K562 (cell line): Measurements from ENCODE around the gene MEF2C. TPM values are rescaled to one million over a fixed set of nuclear protein-coding genes. Genes with fewer than 3 reads are reported as not detected.

ENCODE experiments used
- ATAC-seq: fragments of 200-7000 bp; cut with Tn5 transposase; 3 replicates; pipeline ENCODE4 v1.9.1; 2020; ENCODE audit warnings: moderate library complexity
- BruUV-seq: library from RNA; stranded (reverse); fragments of 400-500 nt; replicated peaks from 2 replicates; lab custom pipeline; 2021; lab: Mats Ljungman, UMichigan
- CTCF ChIA-PET: fragments of 300-600 bp; formaldehyde crosslinking; extraction: SDS; loops from one replicate; lab custom pipeline; 2021; ENCODE audit warnings: low intra/inter-chr PET ratio; lab: Yijun Ruan, JAX
- POLR2A ChIA-PET: fragments of 300-600, 350-650 bp; sonication (Branson Sonifier 250); formaldehyde crosslinking; extraction: SDS; loops from one replicate; lab custom pipeline; 2021; ENCODE audit warnings: antibody characterized with exemption, inconsistent platforms; lab: Yijun Ruan, JAX
- DNase-seq, 4 experiments: peaks; one replicate each; pipeline versions ENCODE4 v3.0.0 to v3.0.0-alpha.2; 2011 to 2018; ENCODE audit warnings: low spot score in 3 of 4, mixed read lengths in 3 of 4; ENCODE audit errors: extremely low read depth in 1 of 4
- FAIRE-seq: peaks from 2 replicates; lab custom pipeline; 2011; peaks lifted over from hg19 to GRCh38; lab: Jason Lieb, UNC
- H2AFZ ChIP-seq: 2 replicates; pipeline ENCODE4 v1.6.0; 2011; ENCODE audit warnings: low read depth, low read length, control low read depth, inconsistent platforms
- H3K27ac ChIP-seq: fragments of 200-600 bp; 3 replicates; pipeline ENCODE4 v1.8.0; 2011; ENCODE audit warnings: low read depth, mild to moderate bottlenecking, control low read depth, inconsistent platforms, low read length, moderate library complexity, mixed read lengths; ENCODE audit errors: extremely low read depth
- H3K27me3 ChIP-seq, 2 experiments: fragments of 300-600 bp in 1 of 2; 2 replicates in 1 of 2; 3 replicates in 1 of 2; pipeline versions ENCODE4 v1.6.0 to v1.8.0; 2011; ENCODE audit warnings: inconsistent platforms in 2 of 2, low read length in 2 of 2, mild to moderate bottlenecking in 1 of 2, mixed read lengths in 1 of 2, moderate library complexity in 1 of 2; ENCODE audit not compliant: control insufficient read depth in 2 of 2, insufficient read depth in 2 of 2
- H3K36me3 ChIP-seq: fragments of 300-600 bp; 3 replicates; pipeline ENCODE4 v1.8.0; 2011; ENCODE audit warnings: mild to moderate bottlenecking, low read length, inconsistent platforms; ENCODE audit not compliant: control insufficient read depth, insufficient read depth
- H3K4me1 ChIP-seq, 2 experiments: fragments of 200-600 bp in 1 of 2; replicated peaks in 1 of 2; 2 replicates in 1 of 2; 3 replicates in 1 of 2; pipeline versions ENCODE4 v1.5.1 to v1.8.0; 2011; ENCODE audit warnings: inconsistent platforms in 2 of 2, low read length in 2 of 2, mild to moderate bottlenecking in 1 of 2, mixed read lengths in 1 of 2, moderate library complexity in 1 of 2; ENCODE audit not compliant: control insufficient read depth in 2 of 2, insufficient read depth in 2 of 2
- H3K4me2 ChIP-seq: 2 replicates; pipeline ENCODE4 v1.6.1; 2011; ENCODE audit warnings: low read length, control low read depth, inconsistent platforms, mixed read lengths; ENCODE audit not compliant: insufficient read depth
- H3K4me3 ChIP-seq: fragments of 200-600 bp; sonication (generic), shearing (Covaris generic); 2 replicates; pipeline ENCODE4 v1.5.1; 2016; ENCODE audit warnings: control low read depth, inconsistent platforms
- H3K79me2 ChIP-seq: fragments of 200-600 bp; 3 replicates; pipeline ENCODE4 v1.8.0; 2011; ENCODE audit warnings: low read length, inconsistent platforms; ENCODE audit not compliant: control insufficient read depth, insufficient read depth
- H3K9ac ChIP-seq, 2 experiments: 2 replicates each; pipeline versions ENCODE4 v1.6.0 to v1.6.1; 2011; ENCODE audit warnings: low read depth in 2 of 2, low read length in 2 of 2, control low read depth in 1 of 2, inconsistent platforms in 1 of 2, mild to moderate bottlenecking in 1 of 2, mixed read lengths in 1 of 2; ENCODE audit not compliant: insufficient read depth in 1 of 2
- H3K9me1 ChIP-seq: one replicate; pipeline ENCODE4 v1.6.0; 2011; ENCODE audit warnings: inconsistent platforms, mild to moderate bottlenecking, low read length, moderate library complexity; ENCODE audit not compliant: control insufficient read depth, insufficient read depth
- H3K9me3 ChIP-seq: replicated peaks from 2 replicates; pipeline ENCODE4 v1.5.1; 2011; ENCODE audit warnings: low read depth, low read length, inconsistent platforms; ENCODE audit not compliant: control insufficient read depth, insufficient read depth
- H4K20me1 ChIP-seq: replicated peaks from 2 replicates; pipeline ENCODE4 v1.6.1; 2011; ENCODE audit warnings: low read length, inconsistent platforms, mixed read lengths; ENCODE audit not compliant: control insufficient read depth, insufficient read depth
- FOXM1 ChIP-seq, 2 experiments: fragments of 450-650 bp in 1 of 2; sonication (generic) in 1 of 2; formaldehyde crosslinking in 1 of 2; IDR thresholded peaks; 2 replicates each; pipeline versions ENCODE4 v1.6.1 to v1.9.0; 2017 to 2022; ENCODE audit warnings: low read depth in 2 of 2, mild to moderate bottlenecking in 2 of 2, missing genetic modification reagents in 1 of 2, moderate library complexity in 1 of 2
- MYC ChIP-seq, 2 experiments: fragments of 250-450 bp in 1 of 2; sonication (Bioruptor Pico) in 1 of 2; IDR thresholded peaks; 2 replicates each; pipeline versions ENCODE4 v1.5.1 to v1.6.1; 2012 to 2021; ENCODE audit warnings: low read depth in 2 of 2, borderline replicate concordance in 1 of 2, improper control_type of control experiment in 1 of 2, low read length in 1 of 2, mild to moderate bottlenecking in 1 of 2, moderate library complexity in 1 of 2
- NFATC3 ChIP-seq: fragments of 450-650 bp; IDR thresholded peaks from 2 replicates; pipeline ENCODE4 v1.6.1; 2017; ENCODE audit warnings: mild to moderate bottlenecking
- POLR2G ChIP-seq: fragments of 200-400 bp; formaldehyde crosslinking; IDR thresholded peaks from 2 replicates; pipeline ENCODE4 v1.6.1; 2017; ENCODE audit warnings: low read depth, mild to moderate bottlenecking, antibody characterized with exemption, low read length, moderate library complexity
- RBFOX2 ChIP-seq: fragments of 200-400 bp; formaldehyde crosslinking; IDR thresholded peaks from 2 replicates; pipeline ENCODE4 v1.6.1; 2017; ENCODE audit warnings: low read depth, mild to moderate bottlenecking, low read length, moderate library complexity
- SREBF1 ChIP-seq: fragments of 150-350 bp; IDR thresholded peaks from 2 replicates; pipeline ENCODE4 v1.6.1; 2014; ENCODE audit warnings: antibody characterized with exemption, low read depth, low read length, borderline replicate concordance
- ZNF140 ChIP-seq: fragments of 250-450 bp; sonication (Bioruptor Pico); IDR thresholded peaks from 2 replicates; pipeline ENCODE4 v1.8.0; 2021; ENCODE audit warnings: moderate library complexity, mild to moderate bottlenecking, inconsistent platforms
- ZNF311 ChIP-seq: fragments of 250-450 bp; sonication (Bioruptor Pico); IDR thresholded peaks from 2 replicates; pipeline ENCODE4 v1.4.0; 2020; ENCODE audit warnings: mild to moderate bottlenecking, moderate library complexity
- ZNF324 ChIP-seq: fragments of 250-450 bp; sonication (Bioruptor Pico); IDR thresholded peaks from 2 replicates; pipeline ENCODE4 v1.4.0; 2020; ENCODE audit warnings: mild to moderate bottlenecking
- ZNF586 ChIP-seq: fragments of 450-650 bp; formaldehyde crosslinking; conservative IDR thresholded peaks from 2 replicates; pipeline ENCODE4 v1.4.0; 2020; ENCODE audit warnings: mild to moderate bottlenecking, moderate library complexity
- WGBS: fragments of 100-300 bp; shearing (Covaris generic); methylation state at CpG from one replicate; pipeline ENCODE4 v1.1.6; 2016; ENCODE audit warnings: low coverage, mixed read lengths; ENCODE audit not compliant: insufficient coverage; ENCODE audit errors: missing lambda C conversion rate; 5-methylcytosine and 5-hydroxymethylcytosine counted together
- in situ Hi-C: fragments of 300-500 bp; cut with MboI; formaldehyde crosslinking; loops from 4 replicates; pipeline ENCODE4 v1.15.0; 2018; ENCODE audit warnings: inconsistent platforms, mixed read lengths
- intact Hi-C: fragments of 100-400 bp; cut with micrococcal nuclease; formaldehyde crosslinking; loops from 2 replicates; pipeline ENCODE4 v1.14.2; 2022
- polyA plus RNA-seq, 8 experiments: library from polyadenylated mRNA; depleted of rRNA in 4 of 8; stranded (reverse) in 5 of 8; unstranded in 3 of 8; fragments of >200 nt; fragmentation: Nextera tagmentation in 2 of 8; fragmentation: Illumina TruSeq in 1 of 8; extraction: Ambion mirVana in 2 of 8; extraction: Trizol in 1 of 8; gene quantifications; 2 replicates each; pipeline versions ENCODE4 v1.2.1 to v1.2.3, GENCODE V29; 2011 to 2014; ENCODE audit warnings: inconsistent platforms in 1 of 8, missing spikeins in 1 of 8
- total RNA-seq, 7 experiments: library from RNA; depleted of rRNA in 6 of 7; stranded (reverse); fragments of >200 nt in 6 of 7; fragmentation: Illumina TruSeq in 2 of 7; extraction: Trizol in 2 of 7; gene quantifications; 2 replicates each; pipeline versions ENCODE4 v1.2.1 to v1.2.3, GENCODE V29; 2011 to 2021; ENCODE audit warnings: low replicate concordance in 1 of 7
- TF ChIP-seq, protein P1 (sequence below): sonication (generic); formaldehyde crosslinking; IDR thresholded peaks from 2 replicates; pipeline ENCODE4 v1.8.1; 2023; ENCODE audit warnings: mild to moderate bottlenecking, missing genetic modification reagents, moderate library complexity
- TF ChIP-seq, protein P2 (sequence below), 2 experiments: fragments of 450-650 bp; conservative IDR thresholded peaks; 2 replicates each; pipeline ENCODE4 v1.6.1; 2017; ENCODE audit warnings: mild to moderate bottlenecking in 2 of 2, moderate library complexity in 2 of 2
- TF ChIP-seq, protein P3 (sequence below): fragments of 200-800 bp; sonication (Bioruptor generic); IDR thresholded peaks from 2 replicates; pipeline ENCODE4 v1.6.1; 2017; ENCODE audit warnings: missing genetic modification characterization, missing compliant biosample characterization

MEF2C gene
- total and polyA plus RNA-seq, 9 of the 15 experiments (the other 6 are each of a cell fraction or from before 2014, with no cell fraction given) = 25.1 to 67.8 (median 58.3) TPM

DNA sequence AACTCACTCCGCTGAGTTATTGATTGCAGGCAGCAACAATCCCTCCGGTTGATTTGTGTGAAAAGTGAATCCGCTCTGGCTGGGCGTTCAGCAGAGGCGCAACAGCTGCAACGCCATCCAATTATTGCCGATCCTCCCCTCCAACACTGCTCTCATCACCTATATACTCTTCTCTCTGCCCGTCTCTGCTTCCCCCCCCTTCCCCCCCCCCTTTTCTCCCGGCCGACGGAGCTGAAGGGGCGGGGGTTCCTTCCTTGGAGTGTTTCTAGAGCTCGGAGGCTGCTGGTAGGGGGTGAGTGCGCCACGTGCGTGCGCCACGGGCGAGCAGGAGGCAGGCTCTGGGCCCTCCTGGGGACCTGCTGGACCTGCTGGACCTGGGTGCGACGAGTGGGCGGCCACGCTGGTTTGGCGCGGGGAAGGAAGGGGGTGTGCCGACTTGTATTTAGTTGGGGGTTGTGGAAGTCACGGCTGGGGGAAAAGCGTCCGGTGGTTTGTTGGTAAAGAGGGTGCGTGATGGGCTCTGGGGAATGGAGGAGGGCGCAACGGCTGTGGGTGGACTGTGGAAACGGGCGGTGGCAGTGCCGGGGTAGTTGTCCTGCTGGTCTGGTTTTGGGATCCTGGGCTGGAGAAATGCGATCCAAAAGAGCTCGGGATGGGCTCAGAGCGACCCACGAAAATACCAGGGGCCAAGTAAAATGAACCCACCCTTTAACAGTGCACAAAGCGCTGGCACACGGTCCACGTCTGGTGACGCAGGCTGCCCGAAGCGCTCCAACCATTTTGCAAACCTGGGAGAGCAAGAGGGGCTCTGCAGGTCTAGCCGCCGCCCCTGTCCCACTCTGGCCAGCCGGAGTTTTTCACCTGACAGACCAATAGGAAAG lies 6.4 kb upstream of the MEF2C start:
- DNase-seq = no peak
- no peak overlapping the region for H3K27ac ChIP-seq
- H3K4me3 ChIP-seq = no peak overlapping the region
- in situ Hi-C loops = no loop called here
- peaks cover 11% of the 10 kb centered on the region; the same call in 2 of the 3 replicates for H3K79me2 ChIP-seq
- FAIRE-seq = no peak
- H4K20me1 ChIP-seq = no peaks in the 10 kb centered on the region
- ATAC-seq = no peak
- POLR2A ChIA-PET = no interaction called here
- H3K36me3 ChIP-seq = no peaks in the 10 kb centered on the region
- BruUV-seq = no TSS peak
- no peaks in the 10 kb centered on the region for H3K9me3 ChIP-seq
- 36% methylated on average over 33 of the region's 48 CpGs for WGBS
- H3K9ac ChIP-seq = peak overlapping the region in 1 of 2 experiments; percentile 1; a peak in 1 of 4 replicates
- peaks cover 0 to 8% of the 10 kb centered on the region in 2 experiments; a peak in 3 of 5 replicates for H3K4me1 ChIP-seq
- CTCF ChIA-PET = no interaction called here
- intact Hi-C loops = loop anchor here (10.0 kb wide), 1 partner anchor 155 kb away; no protein-coding TSS in a partner anchor
- H3K27me3 ChIP-seq = no peaks in the 10 kb centered on the region
- H2AFZ ChIP-seq = no peak overlapping the region
- no peak overlapping the region for H3K4me2 ChIP-seq
- no peaks in the 10 kb centered on the region for H3K9me1 ChIP-seq
- TF ChIP-seq, protein P1, sequence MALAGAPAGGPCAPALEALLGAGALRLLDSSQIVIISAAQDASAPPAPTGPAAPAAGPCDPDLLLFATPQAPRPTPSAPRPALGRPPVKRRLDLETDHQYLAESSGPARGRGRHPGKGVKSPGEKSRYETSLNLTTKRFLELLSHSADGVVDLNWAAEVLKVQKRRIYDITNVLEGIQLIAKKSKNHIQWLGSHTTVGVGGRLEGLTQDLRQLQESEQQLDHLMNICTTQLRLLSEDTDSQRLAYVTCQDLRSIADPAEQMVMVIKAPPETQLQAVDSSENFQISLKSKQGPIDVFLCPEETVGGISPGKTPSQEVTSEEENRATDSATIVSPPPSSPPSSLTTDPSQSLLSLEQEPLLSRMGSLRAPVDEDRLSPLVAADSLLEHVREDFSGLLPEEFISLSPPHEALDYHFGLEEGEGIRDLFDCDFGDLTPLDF (CRISPR knock-in tag) = no peak
- TF ChIP-seq POLR2G (peak; percentile 42; the same call in 1 of the 2 replicates), ZNF586 (CRISPR knock-in tag) (no peak), NFATC3 (no peak), SREBF1 (no peak), ZNF140 (CRISPR knock-in tag) (no peak), ZNF324 (CRISPR knock-in tag) (no peak), RBFOX2 (peak; percentile 32), MYC (IDR thresholded peaks at IDR 0.05; ENCODE audit: low read depth, low read length) (peak; percentile 13; the same call in 1 of the 2 replicates), MYC (CRISPR knock-in tag; IDR thresholded peaks at IDR 0.05; ENCODE audit: borderline replicate concordance, low read depth) (no peak), ZNF311 (CRISPR knock-in tag) (no peak), FOXM1 (IDR thresholded peaks at IDR 0.05; ENCODE audit: low read depth) (no peak), FOXM1 (CRISPR knock-in tag; IDR thresholded peaks at IDR 0.05; ENCODE audit: low read depth) (no peak)
- TF ChIP-seq, protein P2, sequence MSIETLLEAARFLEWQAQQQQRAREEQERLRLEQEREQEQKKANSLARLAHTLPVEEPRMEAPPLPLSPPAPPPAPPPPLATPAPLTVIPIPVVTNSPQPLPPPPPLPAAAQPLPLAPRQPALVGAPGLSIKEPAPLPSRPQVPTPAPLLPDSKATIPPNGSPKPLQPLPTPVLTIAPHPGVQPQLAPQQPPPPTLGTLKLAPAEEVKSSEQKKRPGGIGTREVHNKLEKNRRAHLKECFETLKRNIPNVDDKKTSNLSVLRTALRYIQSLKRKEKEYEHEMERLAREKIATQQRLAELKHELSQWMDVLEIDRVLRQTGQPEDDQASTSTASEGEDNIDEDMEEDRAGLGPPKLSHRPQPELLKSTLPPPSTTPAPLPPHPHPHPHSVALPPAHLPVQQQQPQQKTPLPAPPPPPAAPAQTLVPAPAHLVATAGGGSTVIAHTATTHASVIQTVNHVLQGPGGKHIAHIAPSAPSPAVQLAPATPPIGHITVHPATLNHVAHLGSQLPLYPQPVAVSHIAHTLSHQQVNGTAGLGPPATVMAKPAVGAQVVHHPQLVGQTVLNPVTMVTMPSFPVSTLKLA (conservative IDR thresholded peaks at IDR 0.05) = 0 out of 4 replicates have a peak, but pooled peaks of 1 of the 2 experiments have one; percentile 29
- TF ChIP-seq, protein P3, sequence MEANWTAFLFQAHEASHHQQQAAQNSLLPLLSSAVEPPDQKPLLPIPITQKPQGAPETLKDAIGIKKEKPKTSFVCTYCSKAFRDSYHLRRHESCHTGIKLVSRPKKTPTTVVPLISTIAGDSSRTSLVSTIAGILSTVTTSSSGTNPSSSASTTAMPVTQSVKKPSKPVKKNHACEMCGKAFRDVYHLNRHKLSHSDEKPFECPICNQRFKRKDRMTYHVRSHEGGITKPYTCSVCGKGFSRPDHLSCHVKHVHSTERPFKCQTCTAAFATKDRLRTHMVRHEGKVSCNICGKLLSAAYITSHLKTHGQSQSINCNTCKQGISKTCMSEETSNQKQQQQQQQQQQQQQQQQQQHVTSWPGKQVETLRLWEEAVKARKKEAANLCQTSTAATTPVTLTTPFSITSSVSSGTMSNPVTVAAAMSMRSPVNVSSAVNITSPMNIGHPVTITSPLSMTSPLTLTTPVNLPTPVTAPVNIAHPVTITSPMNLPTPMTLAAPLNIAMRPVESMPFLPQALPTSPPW (CRISPR knock-in tag) = peak; percentile 53
